Mesenchymal stem cell (in vitro differentiated cells and primary cell): ENCODE measurements around the gene SYNJ2.

Experiments used
- DNase-seq: peaks from one replicate; pipeline ENCODE4 v3.0.0-alpha.2; 2013
- H2AFZ ChIP-seq: one replicate; pipeline ENCODE4 v1.6.1; 2013; ENCODE audit warnings: low read depth, mild to moderate bottlenecking, control low read depth, inconsistent platforms, low read length, moderate library complexity
- H2AK5ac ChIP-seq: 2 replicates; pipeline ENCODE4 v1.6.1; 2013; ENCODE audit warnings: low read length, moderate library complexity, mild to moderate bottlenecking, inconsistent platforms; ENCODE audit not compliant: severe bottlenecking
- H2BK120ac ChIP-seq: one replicate; pipeline ENCODE4 v1.6.1; 2013; ENCODE audit warnings: low read depth, mild to moderate bottlenecking, inconsistent platforms, low read length, moderate library complexity
- H2BK12ac ChIP-seq, 2 experiments: one replicate each; pipeline ENCODE4 v1.6.1; 2013; ENCODE audit warnings: inconsistent platforms in 2 of 2, low read length in 2 of 2, mild to moderate bottlenecking in 2 of 2, moderate library complexity in 2 of 2, control low read depth in 1 of 2
- H2BK15ac ChIP-seq: one replicate; pipeline ENCODE4 v1.6.1; 2013; ENCODE audit warnings: mild to moderate bottlenecking, low read depth, inconsistent platforms; ENCODE audit not compliant: poor library complexity, severe bottlenecking
- H2BK5ac ChIP-seq: 2 replicates; pipeline ENCODE4 v1.6.1; 2013; ENCODE audit warnings: low read depth, mild to moderate bottlenecking, low read length, control low read depth, inconsistent platforms; ENCODE audit not compliant: poor library complexity, severe bottlenecking
- H3K14ac ChIP-seq, 2 experiments: one replicate each; pipeline ENCODE4 v1.6.1; 2013; ENCODE audit warnings: inconsistent platforms in 2 of 2, low read length in 2 of 2, control low read depth in 1 of 2, mild to moderate bottlenecking in 1 of 2, moderate library complexity in 1 of 2
- H3K18ac ChIP-seq, 2 experiments: one replicate each; pipeline ENCODE4 v1.6.1; 2013; ENCODE audit warnings: inconsistent platforms in 2 of 2, low read length in 2 of 2, control low read depth in 1 of 2, low read depth in 1 of 2, mild to moderate bottlenecking in 1 of 2
- H3K23ac ChIP-seq, 2 experiments: one replicate each; pipeline ENCODE4 v1.6.1; 2013; ENCODE audit warnings: inconsistent platforms in 2 of 2, low read length in 2 of 2, mild to moderate bottlenecking in 2 of 2, moderate library complexity in 2 of 2, control low read depth in 1 of 2
- H3K27ac ChIP-seq: 2 replicates; pipeline ENCODE4 v1.5.1; 2013; ENCODE audit warnings: mild to moderate bottlenecking, moderate library complexity, low read length, control low read depth, inconsistent platforms; ENCODE audit not compliant: poor library complexity, severe bottlenecking
- H3K27me3 ChIP-seq, 2 experiments: 2 replicates each; pipeline versions ENCODE4 v1.6.1 to v1.7.0; 2013; ENCODE audit warnings: low read length in 2 of 2, mild to moderate bottlenecking in 2 of 2, moderate library complexity in 2 of 2, control low read depth in 1 of 2, inconsistent platforms in 1 of 2; ENCODE audit not compliant: control insufficient read depth in 1 of 2, insufficient read depth in 1 of 2
- H3K36me3 ChIP-seq, 2 experiments: 2 replicates each; pipeline versions ENCODE4 v1.6.1 to v1.7.0; 2013; ENCODE audit warnings: low read length in 2 of 2, control low read depth in 1 of 2, inconsistent platforms in 1 of 2, low read depth in 1 of 2, mild to moderate bottlenecking in 1 of 2; ENCODE audit not compliant: insufficient read depth in 2 of 2, control insufficient read depth in 1 of 2
- H3K4ac ChIP-seq, 2 experiments: one replicate each; pipeline ENCODE4 v1.6.1; 2013; ENCODE audit warnings: inconsistent platforms in 2 of 2, low read length in 2 of 2, mild to moderate bottlenecking in 2 of 2, moderate library complexity in 2 of 2, control low read depth in 1 of 2, low read depth in 1 of 2
- H3K4me1 ChIP-seq: 2 replicates; pipeline ENCODE4 v1.6.1; 2013; ENCODE audit warnings: low read depth, low read length, control low read depth; ENCODE audit not compliant: control insufficient read depth, insufficient read depth
- H3K4me2 ChIP-seq: 2 replicates; pipeline ENCODE4 v1.6.1; 2013; ENCODE audit warnings: low read length, mild to moderate bottlenecking, inconsistent platforms; ENCODE audit not compliant: poor library complexity, severe bottlenecking
- H3K4me3 ChIP-seq, 2 experiments: 2 replicates each; pipeline versions ENCODE4 v1.5.1 to v1.7.0; 2013; ENCODE audit warnings: low read length in 2 of 2, mild to moderate bottlenecking in 2 of 2, control low read depth in 1 of 2, low read depth in 1 of 2; ENCODE audit not compliant: insufficient read depth in 1 of 2
- H3K79me1 ChIP-seq: replicated peaks from 2 replicates; pipeline ENCODE4 v1.6.1; 2013; ENCODE audit warnings: mild to moderate bottlenecking, control low read depth, low read length, inconsistent platforms; ENCODE audit not compliant: poor library complexity, severe bottlenecking
- H3K9ac ChIP-seq: 2 replicates; pipeline ENCODE4 v1.7.0; 2013; ENCODE audit warnings: mild to moderate bottlenecking, low read length, moderate library complexity
- H3K9me3 ChIP-seq: 2 replicates; pipeline ENCODE4 v1.7.0; 2013; ENCODE audit warnings: mild to moderate bottlenecking, low read length; ENCODE audit not compliant: control insufficient read depth
- H4K8ac ChIP-seq: one replicate; pipeline ENCODE4 v1.6.1; 2013; ENCODE audit warnings: inconsistent platforms, mild to moderate bottlenecking, low read length, moderate library complexity
- H4K91ac ChIP-seq: one replicate; pipeline ENCODE4 v1.6.1; 2013; ENCODE audit warnings: mild to moderate bottlenecking, low read length, inconsistent platforms
- WGBS: methylation state at CpG from one replicate; pipeline ENCODE4 v1.1.7; 2013; ENCODE audit warnings: mixed read lengths; 5-methylcytosine and 5-hydroxymethylcytosine counted together

The SYNJ2 gene

DNA sequence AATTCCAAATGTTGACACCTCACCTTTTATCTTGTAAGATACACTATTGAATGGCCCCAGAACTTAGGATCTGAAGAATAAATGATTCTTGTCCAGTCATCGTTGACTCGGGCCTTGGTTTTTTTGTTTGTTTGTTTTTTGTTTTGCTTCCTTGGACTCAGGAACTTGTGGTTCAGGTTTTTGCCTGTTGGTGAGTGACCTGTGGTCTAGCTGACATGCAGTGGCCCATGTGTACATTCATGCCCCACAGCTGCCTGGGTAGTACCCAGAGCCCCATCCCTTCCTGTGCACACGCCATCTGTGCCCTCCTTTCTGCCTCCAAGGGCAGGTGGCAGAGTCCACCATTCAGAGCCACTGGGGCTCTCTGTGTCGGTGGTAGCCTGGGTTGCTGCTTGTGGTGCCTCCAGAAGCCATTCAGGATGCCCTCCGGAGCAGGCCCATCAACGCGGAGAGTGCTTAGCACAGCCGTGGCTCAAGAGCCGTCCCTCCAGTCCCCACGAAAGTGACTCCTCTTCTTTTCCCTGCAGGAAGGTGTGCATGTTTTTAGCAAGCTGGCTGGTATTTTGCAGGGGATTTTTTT is 85.9 kb downstream of the SYNJ2 start:
- H3K36me3 ChIP-seq = peaks cover 72 to 90% of the 10 kb centered on the region in 2 experiments
- H3K4me2 ChIP-seq = no peak overlapping the region
- DNase-seq = no peak
- H2AK5ac ChIP-seq = peak overlapping the region; percentile 18
- no peak overlapping the region for H4K91ac ChIP-seq
- no peak overlapping the region for H2BK5ac ChIP-seq
- H3K4me1 ChIP-seq = peaks cover 28% of the 10 kb centered on the region
- no peak overlapping the region for H3K4me3 ChIP-seq
- peak overlapping the region; percentile 62 for H4K8ac ChIP-seq
- H3K79me1 ChIP-seq = peaks cover 21% of the 10 kb centered on the region
- H3K14ac ChIP-seq = no peak overlapping the region
- no peak overlapping the region for H2BK120ac ChIP-seq
- peaks cover 4% of the 10 kb centered on the region for H3K9me3 ChIP-seq
- H3K9ac ChIP-seq = no peak overlapping the region
- H2BK15ac ChIP-seq = no peak overlapping the region
- H2BK12ac ChIP-seq = no peak overlapping the region
- H2AFZ ChIP-seq = no peak overlapping the region
- H3K4ac ChIP-seq = no peak overlapping the region
- H3K27ac ChIP-seq = peak overlapping the region; percentile 22
- no peaks in the 10 kb centered on the region for H3K27me3 ChIP-seq
- no peak overlapping the region for H3K23ac ChIP-seq
- H3K18ac ChIP-seq = no peak overlapping the region
- 88% methylated on average over 10 of the region's 10 CpGs for WGBS

DNA sequence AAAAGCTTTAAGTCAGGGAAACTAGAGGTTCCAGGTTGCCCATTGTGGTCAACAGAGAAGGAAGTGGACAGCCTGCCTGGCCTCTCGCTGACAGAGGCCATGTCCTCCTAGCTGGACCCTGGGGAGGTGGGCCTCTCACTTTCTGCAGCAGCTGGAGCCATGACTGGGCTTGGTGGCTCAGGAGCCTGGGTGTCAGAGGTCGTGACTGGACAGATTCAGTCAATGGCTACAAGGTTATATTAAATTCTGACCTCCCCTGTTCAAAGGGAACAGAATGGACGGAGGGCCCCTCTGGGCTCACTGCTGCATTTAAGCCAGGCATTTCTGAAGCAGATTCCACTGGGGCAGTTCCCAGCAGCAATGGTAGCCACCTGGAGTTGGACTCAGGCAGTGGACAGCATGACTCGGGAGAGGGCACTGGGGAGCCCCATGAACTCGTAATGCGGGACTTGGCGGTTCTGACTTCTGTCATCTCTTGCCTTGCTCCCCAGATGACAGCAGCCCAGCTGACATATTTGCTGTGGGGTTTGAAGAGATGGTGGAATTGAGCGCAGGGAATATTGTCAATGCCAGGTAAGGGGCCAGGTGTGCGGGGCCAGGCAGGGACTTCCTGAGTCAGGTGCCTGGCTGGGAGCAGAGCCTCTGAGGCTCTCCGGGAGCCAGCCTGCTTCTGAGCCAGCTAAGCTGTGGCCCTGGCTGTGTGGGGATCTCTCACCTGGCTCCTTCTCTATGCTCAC is 86.7 kb downstream of the SYNJ2 start:
- 95% methylated on average over 9 of the region's 10 CpGs for WGBS
- Histone ChIP-seq H3K9me3 (no peaks in the 10 kb centered on the region), H3K79me1 (peaks cover 21% of the 10 kb centered on the region), H2AK5ac (peak overlapping the region; percentile 90), H4K8ac (no peak overlapping the region), H3K23ac (no peak overlapping the region), H2BK5ac (peak overlapping the region; percentile 33), H3K4me2 (no peak overlapping the region), H3K4me1 (peaks cover 28% of the 10 kb centered on the region), H3K18ac (peak overlapping the region; percentile 25 to 49), H2AFZ (no peak overlapping the region), H3K27me3 (no peaks in the 10 kb centered on the region), H3K36me3 (peaks cover 69 to 84% of the 10 kb centered on the region in 2 experiments), H2BK15ac (no peak overlapping the region), H2BK12ac (no peak overlapping the region), H3K4ac (peak overlapping the region in 1 of 2 experiments; percentile 26), H3K27ac (peak overlapping the region; percentile 72), H3K9ac (peak overlapping the region; percentile 43), H3K14ac (no peak overlapping the region), H2BK120ac (no peak overlapping the region), H4K91ac (no peak overlapping the region), H3K4me3 (no peak overlapping the region)
- DNase-seq = no peak

DNA sequence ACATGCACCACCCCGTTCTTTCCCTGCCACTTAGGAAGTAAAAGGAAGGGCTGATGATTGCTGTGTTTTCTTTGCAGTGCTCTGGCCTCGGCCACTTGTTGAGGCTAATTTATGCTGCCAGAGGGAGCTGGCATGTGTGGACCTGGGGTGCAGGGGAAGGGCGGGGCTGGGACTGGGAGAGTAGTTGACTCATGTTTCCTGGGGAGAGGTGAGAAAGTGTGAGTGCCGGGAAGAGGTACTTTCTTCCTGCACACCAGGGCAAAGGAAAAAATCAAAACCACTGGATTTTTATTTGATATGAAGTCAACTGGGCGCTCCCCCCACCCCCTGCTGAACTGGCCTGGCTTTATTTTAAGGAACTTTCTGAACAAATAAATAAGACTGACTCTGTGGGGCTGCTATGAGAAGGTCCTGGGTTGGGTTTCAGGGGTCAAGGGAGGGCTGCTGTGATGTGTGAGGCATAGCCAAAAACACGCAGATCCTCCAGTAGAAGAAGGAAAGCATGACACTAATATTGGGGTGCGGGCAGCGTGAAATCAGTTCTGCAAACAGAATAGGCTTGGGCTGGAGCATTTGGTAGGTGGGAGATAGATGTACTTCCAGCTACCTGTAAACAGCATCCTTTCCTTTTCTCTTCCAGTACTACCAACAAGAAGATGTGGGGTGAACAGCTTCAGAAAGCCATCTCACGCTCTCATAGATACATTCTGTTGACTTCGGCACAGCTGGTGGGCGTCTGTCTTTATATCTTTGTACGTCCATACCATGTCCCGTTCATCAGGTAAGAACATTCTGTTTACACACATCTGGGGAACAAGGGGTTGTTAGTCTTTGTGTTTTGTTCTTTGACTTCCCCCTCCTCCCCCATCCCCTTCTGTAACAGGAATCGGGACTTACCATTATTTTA is 87.5 kb downstream of the SYNJ2 start:
- H3K9me3 ChIP-seq = no peaks in the 10 kb centered on the region
- peaks cover 20% of the 10 kb centered on the region for H3K79me1 ChIP-seq
- peak; percentile 25 for DNase-seq
- no peak overlapping the region for H2BK5ac ChIP-seq
- H3K4ac ChIP-seq = no peak overlapping the region
- H3K18ac ChIP-seq = peak overlapping the region in 1 of 2 experiments; percentile 49
- no peak overlapping the region for H2BK15ac ChIP-seq
- H3K9ac ChIP-seq = peak overlapping the region; percentile 43
- no peak overlapping the region for H3K4me2 ChIP-seq
- no peak overlapping the region for H2AFZ ChIP-seq
- H3K14ac ChIP-seq = no peak overlapping the region
- no peak overlapping the region for H2BK12ac ChIP-seq
- H2BK120ac ChIP-seq = no peak overlapping the region
- no peak overlapping the region for H4K91ac ChIP-seq
- peaks cover 70 to 86% of the 10 kb centered on the region in 2 experiments for H3K36me3 ChIP-seq
- no peak overlapping the region for H3K4me3 ChIP-seq
- H4K8ac ChIP-seq = no peak overlapping the region
- H3K23ac ChIP-seq = no peak overlapping the region
- no peaks in the 10 kb centered on the region for H3K27me3 ChIP-seq
- 72% methylated on average over 6 of the region's 14 CpGs for WGBS
- peaks cover 28% of the 10 kb centered on the region for H3K4me1 ChIP-seq
- H2AK5ac ChIP-seq = peak overlapping the region; percentile 90
- H3K27ac ChIP-seq = peak overlapping the region; percentile 72

DNA sequence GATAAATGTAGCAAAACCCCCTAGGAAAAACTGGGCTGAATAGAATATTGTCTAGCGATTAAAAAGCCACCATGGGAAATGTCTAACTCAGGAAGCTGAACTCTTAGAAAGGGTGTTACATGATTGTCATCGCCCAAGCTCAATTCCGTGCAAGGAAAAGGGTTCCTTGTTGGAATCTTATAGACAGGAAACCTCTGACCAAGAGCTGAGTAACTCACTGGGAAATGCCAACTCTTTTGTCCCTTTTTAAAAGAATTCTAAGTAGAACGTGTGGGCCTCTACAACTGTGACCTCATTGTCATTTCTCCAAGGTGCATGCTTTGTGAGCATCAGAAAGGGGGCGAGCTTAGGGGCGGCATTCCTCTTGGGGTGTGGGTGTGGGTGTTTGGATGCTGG is 88.1 kb downstream of the SYNJ2 start:
- H3K14ac ChIP-seq = no peak overlapping the region
- DNase-seq = peak; percentile 37
- no peak overlapping the region for H3K27ac ChIP-seq
- H2BK15ac ChIP-seq = no peak overlapping the region
- no peak overlapping the region for H3K4me3 ChIP-seq
- no peak overlapping the region for H3K18ac ChIP-seq
- H3K4ac ChIP-seq = no peak overlapping the region
- H3K9ac ChIP-seq = peak overlapping the region; percentile 30
- H3K23ac ChIP-seq = no peak overlapping the region
- no peak overlapping the region for H2AFZ ChIP-seq
- H3K9me3 ChIP-seq = no peaks in the 10 kb centered on the region
- no peak overlapping the region for H2BK5ac ChIP-seq
- 81% methylated on average over 6 of the region's 6 CpGs for WGBS
- no peak overlapping the region for H2BK12ac ChIP-seq
- peaks cover 64 to 87% of the 10 kb centered on the region in 2 experiments for H3K36me3 ChIP-seq
- H3K4me2 ChIP-seq = no peak overlapping the region
- H3K79me1 ChIP-seq = peaks cover 20% of the 10 kb centered on the region
- H2AK5ac ChIP-seq = peak overlapping the region; percentile 87
- no peaks in the 10 kb centered on the region for H3K27me3 ChIP-seq
- H4K8ac ChIP-seq = no peak overlapping the region
- H3K4me1 ChIP-seq = peaks cover 28% of the 10 kb centered on the region
- H2BK120ac ChIP-seq = no peak overlapping the region
- no peak overlapping the region for H4K91ac ChIP-seq
